Measurements from ENCODE around the gene MAGIX.
"Not testable (repeated sequence)": the region's sequence is repeated elsewhere in the genome, so short reads cannot be mapped to it uniquely, and the experiment has no call there.

The MAGIX gene

GRCh38 chrX:49162620-49163019, at the start of gene MAGIX:
Gene MAGIX, plus strand, starts transcription at chrX:49162758. Its CDS starts 132 bp downstream, at chrX:49162890.
- DNase-seq: no peak

- no peak for DNase-seq
Measured at GRCh38 chrX:49116076-49116475, 46.5 kb upstream of the MAGIX start.

- no peak for DNase-seq
Measured at GRCh38 chrX:49116716-49117115, 45.8 kb upstream of the MAGIX start.

GRCh38 chrX:49117581-49117980, 45.0 kb upstream of the MAGIX start:
- no peak for DNase-seq

- no peak for DNase-seq
Measured at GRCh38 chrX:49120091-49120490, 42.5 kb upstream of the MAGIX start.

- DNase-seq: no peak
Measured at GRCh38 chrX:49122499-49122898, 40.1 kb upstream of the MAGIX start.

GRCh38 chrX:49127742-49128258, 34.8 kb upstream of the MAGIX start:
- not testable (repeated sequence) for DNase-seq

GRCh38 chrX:49129427-49129826, 33.1 kb upstream of the MAGIX start:
- no peak for DNase-seq

GRCh38 chrX:49132275-49132674, 30.3 kb upstream of the MAGIX start:
- not testable (repeated sequence) for DNase-seq

GRCh38 chrX:49133759-49134158, 28.8 kb upstream of the MAGIX start:
- no peak for DNase-seq

- no peak for DNase-seq
Measured at GRCh38 chrX:49137492-49137891, 25.1 kb upstream of the MAGIX start.

- no peak for DNase-seq
Measured at GRCh38 chrX:49139713-49140112, 22.8 kb upstream of the MAGIX start.

- DNase-seq: not testable (repeated sequence)
Measured at GRCh38 chrX:49142264-49142663, 20.3 kb upstream of the MAGIX start.

GRCh38 chrX:49143154-49143553, 19.4 kb upstream of the MAGIX start:
- DNase-seq: not testable (repeated sequence)

- DNase-seq: no peak
Measured at GRCh38 chrX:49147282-49147681, 15.3 kb upstream of the MAGIX start.

GRCh38 chrX:49147936-49148335, 14.6 kb upstream of the MAGIX start:
- no peak for DNase-seq

- DNase-seq: not testable (repeated sequence)
Measured at GRCh38 chrX:49148390-49149100, 14.0 kb upstream of the MAGIX start.

GRCh38 chrX:49149291-49149690, 13.3 kb upstream of the MAGIX start:
- DNase-seq: not testable (repeated sequence)

GRCh38 chrX:49153467-49153866, 9.1 kb upstream of the MAGIX start:
- no peak for DNase-seq

GRCh38 chrX:49155243-49155899, 7.2 kb upstream of the MAGIX start:
- DNase-seq: no peak

GRCh38 chrX:49155900-49156837, 6.4 kb upstream of the MAGIX start:
- DNase-seq: no peak

- DNase-seq: no peak
Measured at GRCh38 chrX:49157194-49157593, 5.4 kb upstream of the MAGIX start.

- no peak for DNase-seq
Measured at GRCh38 chrX:49160908-49161307, 1.6 kb upstream of the MAGIX start.
